OCI-LY7 (cell line): ENCODE data around the gene TMEM151B. TPM values are rescaled to one million over a fixed set of nuclear protein-coding genes. Genes with fewer than 3 reads are reported as not detected.
A peak's percentile ranks its signal among the peaks of the same experiment; 100 is the strongest.

Experiments
- BruUV-seq: library from RNA; stranded (reverse); fragments of 400-500 nt; replicated peaks from 2 replicates; lab custom pipeline; 2021; lab: Mats Ljungman, UMichigan
- CTCF ChIA-PET: fragments of 300-600 bp; sonication (Branson Sonifier 250); formaldehyde crosslinking; loops from one replicate; lab custom pipeline; 2022; ENCODE audit warnings: antibody characterized with exemption; ENCODE audit not compliant: unreplicated experiment; lab: Charles Lee
- POLR2A ChIA-PET: fragments of 300-600 bp; sonication (Branson Sonifier 250); formaldehyde crosslinking; loops from one replicate; lab custom pipeline; 2022; ENCODE audit warnings: antibody characterized with exemption; lab: Charles Lee
- DNase-seq: peaks from one replicate; pipeline ENCODE4 v3.0.0-alpha.2; 2015; ENCODE audit warnings: low spot score
- H2AFZ ChIP-seq: fragments of 200-600 bp; sonication (generic), shearing (Covaris generic); 2 replicates; pipeline ENCODE4 v1.6.1; 2014; ENCODE audit warnings: mild to moderate bottlenecking, antibody characterized with exemption, low read length, moderate library complexity
- H3K27ac ChIP-seq: fragments of 200-600 bp; sonication (generic); 2 replicates; pipeline ENCODE4 v1.5.1; 2014; ENCODE audit warnings: mixed run types, low read depth, mild to moderate bottlenecking, moderate library complexity, low read length, inconsistent platforms; ENCODE audit not compliant: poor library complexity, severe bottlenecking
- H3K36me3 ChIP-seq: fragments of 200-600 bp; sonication (generic); 2 replicates; pipeline ENCODE4 v1.6.1; 2014; ENCODE audit warnings: mild to moderate bottlenecking, antibody characterized with exemption, low read length, moderate library complexity, mixed read lengths; ENCODE audit not compliant: insufficient read depth
- H3K4me1 ChIP-seq: fragments of 200-600 bp; sonication (generic); 2 replicates; pipeline ENCODE4 v1.5.1; 2014; ENCODE audit warnings: mild to moderate bottlenecking, low read length; ENCODE audit not compliant: insufficient read depth, poor library complexity, severe bottlenecking
- H3K4me2 ChIP-seq: fragments of 200-600 bp; sonication (generic); 2 replicates; pipeline ENCODE4 v1.6.1; 2014; ENCODE audit warnings: mild to moderate bottlenecking, low read length
- H3K4me3 ChIP-seq: fragments of 200-600 bp; sonication (generic); 2 replicates; pipeline ENCODE4 v1.5.1; 2014; ENCODE audit warnings: mild to moderate bottlenecking, low read depth, low read length; ENCODE audit not compliant: poor library complexity, severe bottlenecking
- H3K79me2 ChIP-seq: fragments of 200-600 bp; sonication (generic); 2 replicates; pipeline ENCODE4 v1.6.1; 2016; ENCODE audit warnings: low read depth, mild to moderate bottlenecking, low read length, moderate library complexity, mixed read lengths; ENCODE audit not compliant: insufficient read depth
- H3K9me2 ChIP-seq: fragments of 200-600 bp; sonication (generic); 2 replicates; pipeline ENCODE4 v1.6.1; 2016; ENCODE audit warnings: mild to moderate bottlenecking, low read length, mixed read lengths; ENCODE audit not compliant: insufficient read depth
- H3K9me3 ChIP-seq: fragments of 200-600 bp; sonication (generic); 2 replicates; pipeline ENCODE4 v1.6.1; 2014; ENCODE audit warnings: mild to moderate bottlenecking, mixed run types, low read length, mixed read lengths
- H4K20me1 ChIP-seq: fragments of 200-600 bp; sonication (generic); 2 replicates; pipeline ENCODE4 v1.6.1; 2014; ENCODE audit warnings: mild to moderate bottlenecking, antibody characterized with exemption, low read length, moderate library complexity, mixed read lengths; ENCODE audit not compliant: insufficient read depth
- EZH2phosphoT487 ChIP-seq: fragments of 200-600 bp; sonication (generic); IDR thresholded peaks from 2 replicates; pipeline ENCODE4 v1.6.1; 2018; ENCODE audit warnings: low read depth, borderline replicate concordance, mild to moderate bottlenecking, mixed run types, antibody characterized with exemption, low read length, moderate library complexity, mixed read lengths
- intact Hi-C: fragments of 100-400 bp; cut with micrococcal nuclease; formaldehyde crosslinking; loops from one replicate; pipeline ENCODE4 v1.10.0; 2022; ENCODE audit not compliant: unreplicated experiment
- total RNA-seq, 2 experiments: library from RNA; depleted of rRNA in 1 of 2; stranded (reverse); fragments of >200 nt in 1 of 2; shearing (Covaris generic) in 1 of 2; gene quantifications; 2 replicates each; pipeline ENCODE4 v1.2.3, GENCODE V29; 2014 to 2022
- TF ChIP-seq, protein P1 (sequence below): fragments of 200-600 bp; sonication (generic); conservative IDR thresholded peaks from 2 replicates; pipeline ENCODE4 v1.5.1; 2014; ENCODE audit warnings: mild to moderate bottlenecking, antibody characterized with exemption, low read length, moderate library complexity, mixed read lengths

The TMEM151B gene
- total RNA-seq, 2 experiments from 2014 or later: 0.15 TPM; not detected in 1

- peak; percentile 99 for DNase-seq
- Histone ChIP-seq H3K4me3 (peak within 1 kb of the TSS; percentile 93), H3K36me3 (peaks cover 49% of the 10 kb centered on the region), H2AFZ (peak within 1 kb of the TSS; percentile 67; the same call in 1 of the 2 replicates), H3K79me2 (peaks cover 50% of the 10 kb centered on the region), H3K9me2 (no peaks in the 10 kb centered on the region), H3K4me1 (peaks cover 45% of the 10 kb centered on the region), H3K27ac (peak within 1 kb of the TSS; percentile 81), H4K20me1 (peaks cover 45% of the 10 kb centered on the region), H3K4me2 (peak within 1 kb of the TSS; percentile 98), H3K9me3 (no peaks in the 10 kb centered on the region)
- intact Hi-C loops: loop anchor here (1.0 to 2.0 kb wide), 3 partner anchors 18 to 120 kb away; partner anchors contain the start of gene SLC29A1
- CTCF ChIA-PET: interaction anchor here (0.6 to 1.9 kb wide), 3 partner anchors 11 to 22 kb away, joined by 3 to 10 read pairs (median 3); no protein-coding TSS in a partner anchor
- no TSS peak for BruUV-seq
- TF ChIP-seq EZH2phosphoT487: no peak
- TF ChIP-seq, protein P1, sequence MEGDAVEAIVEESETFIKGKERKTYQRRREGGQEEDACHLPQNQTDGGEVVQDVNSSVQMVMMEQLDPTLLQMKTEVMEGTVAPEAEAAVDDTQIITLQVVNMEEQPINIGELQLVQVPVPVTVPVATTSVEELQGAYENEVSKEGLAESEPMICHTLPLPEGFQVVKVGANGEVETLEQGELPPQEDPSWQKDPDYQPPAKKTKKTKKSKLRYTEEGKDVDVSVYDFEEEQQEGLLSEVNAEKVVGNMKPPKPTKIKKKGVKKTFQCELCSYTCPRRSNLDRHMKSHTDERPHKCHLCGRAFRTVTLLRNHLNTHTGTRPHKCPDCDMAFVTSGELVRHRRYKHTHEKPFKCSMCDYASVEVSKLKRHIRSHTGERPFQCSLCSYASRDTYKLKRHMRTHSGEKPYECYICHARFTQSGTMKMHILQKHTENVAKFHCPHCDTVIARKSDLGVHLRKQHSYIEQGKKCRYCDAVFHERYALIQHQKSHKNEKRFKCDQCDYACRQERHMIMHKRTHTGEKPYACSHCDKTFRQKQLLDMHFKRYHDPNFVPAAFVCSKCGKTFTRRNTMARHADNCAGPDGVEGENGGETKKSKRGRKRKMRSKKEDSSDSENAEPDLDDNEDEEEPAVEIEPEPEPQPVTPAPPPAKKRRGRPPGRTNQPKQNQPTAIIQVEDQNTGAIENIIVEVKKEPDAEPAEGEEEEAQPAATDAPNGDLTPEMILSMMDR: no peak
- POLR2A ChIA-PET: interaction anchor here (0.6 to 3.5 kb wide), 6 partner anchors 10 to 534 kb away, joined by 3 to 22 read pairs (median 4); partner anchors contain the start of gene SLC35B2
These were observed 23.4 kb upstream of the TMEM151B start, which contains the start of gene HSP90AB1 for GRCh38 chr6:44246663-44247337. Gene HSP90AB1 (plus strand): TSS chr6:44247101. CDS start chr6:44248630, 1,529 bp downstream.

DNA sequence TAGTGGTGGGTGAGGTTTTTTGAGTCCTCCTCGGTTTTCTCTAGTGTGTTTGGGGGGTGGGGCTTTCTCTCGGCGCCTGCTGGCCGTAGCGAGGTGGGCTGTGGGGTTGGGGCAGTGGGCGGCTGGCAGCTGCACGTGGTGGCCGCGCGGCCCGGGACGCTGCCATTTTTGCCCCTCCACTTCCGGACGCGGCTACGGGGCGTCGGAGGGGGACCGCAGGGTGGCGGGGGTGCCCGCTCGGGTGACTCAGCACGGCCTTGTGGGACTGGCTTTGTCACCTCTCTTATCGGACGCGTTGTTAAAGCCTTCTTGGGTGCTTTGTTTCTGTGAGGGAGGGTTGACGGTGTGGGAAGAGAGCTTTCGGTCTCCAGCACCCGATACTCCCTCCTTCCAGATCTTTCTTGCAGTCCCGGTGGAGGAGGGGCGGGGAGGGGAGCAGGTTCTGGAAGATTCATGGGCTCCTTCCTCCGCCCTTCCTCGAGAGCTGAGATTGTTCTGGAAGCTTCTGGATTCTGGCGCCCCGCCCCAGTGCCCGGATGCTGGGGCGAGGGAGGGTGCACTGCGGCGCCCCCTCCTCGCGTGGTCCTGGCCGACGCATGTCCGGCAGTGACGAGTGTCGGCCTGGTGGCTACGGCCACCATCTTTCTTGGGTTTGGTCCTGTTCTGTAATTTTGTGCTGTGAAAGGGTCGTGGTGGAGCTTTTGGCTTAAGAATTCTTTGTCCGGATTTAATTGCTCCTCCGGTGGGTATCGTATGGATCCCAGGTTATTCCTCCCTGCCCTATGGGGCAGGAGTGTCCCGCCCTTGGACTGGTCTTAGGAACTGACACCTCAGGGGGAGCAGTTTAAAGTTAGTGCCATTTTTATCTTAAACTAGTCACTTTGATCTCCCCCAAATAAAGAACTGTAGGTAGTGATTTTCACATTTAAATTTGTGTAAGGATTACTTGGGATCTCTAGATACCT lies 22.6 kb upstream of the TMEM151B start:
- H3K4me1 ChIP-seq: peaks cover 45% of the 10 kb centered on the region
- peaks cover 57% of the 10 kb centered on the region for H3K36me3 ChIP-seq
- H3K9me2 ChIP-seq: no peaks in the 10 kb centered on the region
- peaks cover 46% of the 10 kb centered on the region for H4K20me1 ChIP-seq
- BruUV-seq: no TSS peak
- H3K4me3 ChIP-seq: peak overlapping the region; percentile 93
- peaks cover 52% of the 10 kb centered on the region for H3K79me2 ChIP-seq
- no peaks in the 10 kb centered on the region for H3K9me3 ChIP-seq
- peak overlapping the region; percentile 98 for H3K4me2 ChIP-seq
- H2AFZ ChIP-seq: no peak overlapping the region
- CTCF ChIA-PET: interaction anchor here (0.5 kb wide), 1 partner anchor 26 kb away, joined by 4 read pairs; no protein-coding TSS in a partner anchor
- POLR2A ChIA-PET: interaction anchor here (0.6 to 3.5 kb wide), 7 partner anchors 9 to 535 kb away, joined by 3 to 22 read pairs (median 5); partner anchors contain the start of gene SLC35B2
- intact Hi-C loops: loop anchor here (2.0 kb wide), 1 partner anchor 25 kb away; the partner anchor contains the start of gene SLC29A1
- no peak for TF ChIP-seq EZH2phosphoT487
- TF ChIP-seq, protein P1: no peak
- peak; percentile 74 for DNase-seq
- peak overlapping the region; percentile 81 for H3K27ac ChIP-seq
